Keratinocyte (primary cell): ENCODE measurements around the gene PACS2. TPM values are rescaled to one million over a fixed set of nuclear protein-coding genes. Genes with fewer than 3 reads are reported as not detected.

Experiments used
- DNase-seq: peaks from one replicate; pipeline ENCODE4 v3.0.0-alpha.2; 2011; ENCODE audit warnings: low read depth, missing footprints, low spot score
- FAIRE-seq: peaks from 2 replicates; lab custom pipeline; 2011; peaks lifted over from hg19 to GRCh38; lab: Jason Lieb, UNC
- H2AFZ ChIP-seq: 2 replicates; pipeline ENCODE4 v1.6.0; 2012; ENCODE audit warnings: low read length, control low read depth, inconsistent platforms; ENCODE audit not compliant: control insufficient read depth
- H3K27ac ChIP-seq: 2 replicates; pipeline ENCODE4 v1.5.1; 2011; ENCODE audit warnings: low read length; ENCODE audit not compliant: control insufficient read depth, insufficient read depth
- H3K27me3 ChIP-seq: 3 replicates; pipeline ENCODE4 v1.6.0; 2011; ENCODE audit warnings: low read length; ENCODE audit not compliant: control insufficient read depth, insufficient read depth; ENCODE audit errors: extremely low read depth
- H3K36me3 ChIP-seq, 2 experiments: 2 replicates in 1 of 2; 3 replicates in 1 of 2; pipeline ENCODE4 v1.5.1; 2011; ENCODE audit warnings: low read length in 2 of 2, mild to moderate bottlenecking in 1 of 2; ENCODE audit not compliant: control insufficient read depth in 2 of 2, insufficient read depth in 2 of 2; ENCODE audit errors: extremely low read depth in 1 of 2
- H3K4me1 ChIP-seq: 3 replicates; pipeline ENCODE4 v1.5.1; 2011; ENCODE audit warnings: low read length; ENCODE audit not compliant: control insufficient read depth, insufficient read depth; ENCODE audit errors: extremely low read depth
- H3K4me2 ChIP-seq: 3 replicates; pipeline ENCODE4 v1.6.0; 2011; ENCODE audit warnings: low read depth, low read length; ENCODE audit not compliant: control insufficient read depth, insufficient read depth; ENCODE audit errors: extremely low read depth
- H3K4me3 ChIP-seq, 3 experiments: fragments of 200-600 bp in 1 of 3; sonication (generic) in 1 of 3; 2 replicates in 2 of 3; 3 replicates in 1 of 3; pipeline ENCODE4 v1.5.1; 2011 to 2016; ENCODE audit warnings: low read length in 3 of 3, mild to moderate bottlenecking in 3 of 3, control low read depth in 2 of 3, inconsistent platforms in 1 of 3, low read depth in 1 of 3, mixed read lengths in 1 of 3, mixed run types in 1 of 3, moderate library complexity in 1 of 3; ENCODE audit not compliant: control insufficient read depth in 2 of 3, insufficient read depth in 2 of 3; ENCODE audit errors: extremely low read depth in 1 of 3
- H3K79me2 ChIP-seq: 2 replicates; pipeline ENCODE4 v1.6.0; 2012; ENCODE audit warnings: low read length; ENCODE audit not compliant: control insufficient read depth, insufficient read depth
- H3K9ac ChIP-seq: 3 replicates; pipeline ENCODE4 v1.6.0; 2011; ENCODE audit warnings: low read length; ENCODE audit not compliant: control insufficient read depth, insufficient read depth; ENCODE audit errors: extremely low read depth
- H3K9me1 ChIP-seq: 3 replicates; pipeline ENCODE4 v1.6.0; 2011; ENCODE audit warnings: low read length; ENCODE audit not compliant: control insufficient read depth, insufficient read depth; ENCODE audit errors: extremely low read depth
- H3K9me3 ChIP-seq: 2 replicates; pipeline ENCODE4 v1.5.1; 2012; ENCODE audit warnings: low read depth, low read length; ENCODE audit not compliant: control insufficient read depth
- H4K20me1 ChIP-seq: 3 replicates; pipeline ENCODE4 v1.6.0; 2011; ENCODE audit warnings: low read length; ENCODE audit not compliant: control insufficient read depth, insufficient read depth; ENCODE audit errors: extremely low read depth
- CTCF ChIP-seq, 3 experiments: IDR thresholded peaks in 1 of 3; conservative IDR thresholded peaks in 1 of 3; optimal IDR thresholded peaks in 1 of 3; 2 replicates in 2 of 3; 3 replicates in 1 of 3; pipeline versions ENCODE3 to v1.5.1; 2011; ENCODE audit warnings: low read length in 3 of 3, mild to moderate bottlenecking in 3 of 3, moderate library complexity in 2 of 3, control low read depth in 1 of 3, inconsistent platforms in 1 of 3; ENCODE audit not compliant: insufficient read depth in 2 of 3; ENCODE audit errors: extremely low read depth in 1 of 3
- EZH2 ChIP-seq: IDR thresholded peaks from one replicate; pipeline ENCODE4 v1.6.1; 2012; ENCODE audit warnings: inconsistent platforms, mild to moderate bottlenecking, low read length, moderate library complexity
- dilution Hi-C: fragments of 300-500 bp; cut with MboI; formaldehyde crosslinking; loops from one replicate; pipeline ENCODE4 v1.7.0; 2020; ENCODE audit warnings: low sequenced_read_pairs; ENCODE audit not compliant: extremely low pct_ligation_motif_present
- polyA plus RNA-seq, 5 experiments: library from polyadenylated mRNA; depleted of rRNA in 3 of 5; stranded (reverse) in 3 of 5; stranded (forward) in 1 of 5; unstranded in 1 of 5; fragments of >200 nt; gene quantifications; 1 replicate in 1 of 5; 2 replicates in 3 of 5; 3 replicates in 1 of 5; pipeline versions ENCODE4 v1.2.1 to v1.2.3, GENCODE V29; 2011 to 2012; ENCODE audit warnings: missing spikeins in 2 of 5, low read depth in 1 of 5, low replicate concordance in 1 of 5

The PACS2 gene
- polyA plus RNA-seq, 1 donor (not counting 4 experiments of a cell fraction or from before 2014, with no cell fraction given): 11.8 TPM

- dilution Hi-C loops: no loop called here
- no peaks in the 10 kb centered on the region for H3K27me3 ChIP-seq
Observed at GRCh38 chr14:105394714-105395537, 80.4 kb downstream of the PACS2 start.

GRCh38 chr14:105395538-105395854 is 80.9 kb downstream of the PACS2 start:
- no peaks in the 10 kb centered on the region for H4K20me1 ChIP-seq
- no peak overlapping the region for H3K4me2 ChIP-seq
- no peak overlapping the region for H3K27ac ChIP-seq
- H3K4me3 ChIP-seq: no peak overlapping the region
- H3K9me3 ChIP-seq: no peaks in the 10 kb centered on the region
- H3K9me1 ChIP-seq: no peaks in the 10 kb centered on the region
- peaks cover 2% of the 10 kb centered on the region in 2 experiments for H3K36me3 ChIP-seq
- no peak for TF ChIP-seq EZH2
- no peak for TF ChIP-seq CTCF (optimal IDR thresholded peaks at IDR 0.05 in 1 of 3, IDR thresholded peaks at IDR 0.05 in 1 of 3, conservative IDR thresholded peaks at IDR 0.05 in 1 of 3; ENCODE audit: extremely low read depth in 1 of 3, insufficient read depth in 2 of 3, low read length in 3 of 3)
- no peaks in the 10 kb centered on the region for H3K27me3 ChIP-seq
- H3K4me1 ChIP-seq: no peaks in the 10 kb centered on the region
- H3K9ac ChIP-seq: no peak overlapping the region
- H3K79me2 ChIP-seq: peaks cover 5% of the 10 kb centered on the region
- no peak for FAIRE-seq
- dilution Hi-C loops: no loop called here
- no peak for DNase-seq
- H2AFZ ChIP-seq: no peak overlapping the region

More at GRCh38 chr14:105394714-105395537, 80.4 kb downstream of the PACS2 start:
- no peak overlapping the region for H2AFZ ChIP-seq
- H3K9ac ChIP-seq: no peak overlapping the region
- no peaks in the 10 kb centered on the region for H3K4me1 ChIP-seq
- TF ChIP-seq EZH2: no peak
- no peak for TF ChIP-seq CTCF (optimal IDR thresholded peaks at IDR 0.05 in 1 of 3, IDR thresholded peaks at IDR 0.05 in 1 of 3, conservative IDR thresholded peaks at IDR 0.05 in 1 of 3; ENCODE audit: extremely low read depth in 1 of 3, insufficient read depth in 2 of 3, low read length in 3 of 3)
- H3K27ac ChIP-seq: no peak overlapping the region
- no peak overlapping the region for H3K4me3 ChIP-seq
- H3K79me2 ChIP-seq: peaks cover 5% of the 10 kb centered on the region
- FAIRE-seq (no peak), DNase-seq (no peak)
- H3K36me3 ChIP-seq: peaks cover 0 to 2% of the 10 kb centered on the region in 2 experiments
- no peaks in the 10 kb centered on the region for H4K20me1 ChIP-seq
- H3K9me1 ChIP-seq: no peaks in the 10 kb centered on the region
- H3K9me3 ChIP-seq: no peaks in the 10 kb centered on the region
- H3K4me2 ChIP-seq: no peak overlapping the region
